NT2/D1 (cell line): ENCODE measurements around the gene SAT1.

Experiments used
- SUZ12 ChIP-seq: IDR thresholded peaks from 2 replicates; pipeline ENCODE4 v1.6.1; 2011; ENCODE audit not compliant: insufficient read length, insufficient read depth; ENCODE audit errors: extremely low read depth
- YY1 ChIP-seq: IDR thresholded peaks from 2 replicates; pipeline ENCODE4 v1.6.1; 2011; ENCODE audit not compliant: insufficient read length, insufficient read depth
- ZNF274 ChIP-seq: IDR thresholded peaks from 2 replicates; pipeline ENCODE4 v1.6.1; 2011; ENCODE audit warnings: mild to moderate bottlenecking, low read depth, low read length

DNA sequence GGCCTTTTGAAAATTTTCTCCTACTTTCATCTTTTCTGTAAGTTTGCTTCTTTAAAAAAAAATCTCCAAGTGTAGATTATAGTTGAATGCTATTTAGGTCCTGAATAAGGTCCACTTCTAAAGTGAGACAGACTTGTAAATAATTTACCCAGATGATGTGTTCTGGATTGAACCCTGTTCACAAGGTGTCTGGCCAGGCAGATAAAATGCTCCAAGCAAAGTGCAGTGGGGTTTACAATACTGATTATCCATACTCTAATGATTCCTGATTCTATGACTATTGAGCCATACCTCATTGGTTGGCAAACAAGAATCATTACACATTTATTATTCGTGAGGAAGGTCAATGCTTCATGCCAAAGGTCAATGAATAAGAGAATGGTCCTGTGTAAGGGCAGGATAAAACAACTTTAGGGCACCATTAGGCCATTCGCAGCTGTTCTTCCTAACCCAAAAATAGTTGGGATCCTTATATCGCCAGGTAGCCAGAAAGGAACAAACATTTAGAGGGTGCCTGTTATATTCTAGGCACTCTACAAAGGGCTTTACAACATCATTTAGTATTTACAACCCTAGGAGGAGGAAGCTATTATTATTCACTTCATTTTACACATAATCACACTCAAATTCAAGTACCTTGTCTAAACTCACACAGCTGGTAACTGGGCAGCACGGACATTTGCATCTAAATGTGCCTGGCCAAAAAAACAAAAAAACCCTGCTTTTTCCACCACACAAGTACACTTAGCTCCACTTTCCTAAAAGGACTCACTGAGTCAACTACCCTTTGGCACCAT is 18.6 kb upstream of the SAT1 start:
- TF ChIP-seq YY1: no peak
- no peak for TF ChIP-seq ZNF274
- TF ChIP-seq SUZ12: no peak
